ENCODE data around the gene CHCHD4. TPM values are rescaled to one million over a fixed set of nuclear protein-coding genes. Genes with fewer than 3 reads are reported as not detected.

The CHCHD4 gene
- total RNA-seq, 1 donor from 2014 or later: 9.8 TPM

GRCh38 chr3:14134291-14134690 lies 9.6 kb upstream of the CHCHD4 start:
- Mint-ChIP-seq H3K36me3 (ENCODE audit: low read depth) (peaks cover 82% of the 10 kb centered on the region), H3K4me3 (no peak overlapping the region), H3K27me3 (no peaks in the 10 kb centered on the region), H3K27ac (no peak overlapping the region), H3K4me1 (no peaks in the 10 kb centered on the region), H3K9me3 (no peaks in the 10 kb centered on the region)
- POLR2A ChIA-PET: no interaction called here
- intact Hi-C loops (cut with micrococcal nuclease): no loop called here
- TF ChIP-seq CTCF (IDR thresholded peaks at IDR 0.05): no peak
- DNase-seq (no peak), ATAC-seq (ENCODE audit: low read depth) (no peak)
- CTCF ChIA-PET: no interaction called here

- POLR2A ChIA-PET: no interaction called here
- no peaks in the 10 kb centered on the region for H3K9me3 Mint-ChIP-seq
- H3K27me3 Mint-ChIP-seq: no peaks in the 10 kb centered on the region
- CTCF ChIA-PET: no interaction called here
- peaks cover 83% of the 10 kb centered on the region for H3K36me3 Mint-ChIP-seq (ENCODE audit: low read depth)
- ATAC-seq (ENCODE audit: low read depth) (no peak), DNase-seq (no peak)
- H3K27ac Mint-ChIP-seq: no peak overlapping the region
- intact Hi-C loops (cut with micrococcal nuclease): no loop called here
- H3K4me1 Mint-ChIP-seq: no peaks in the 10 kb centered on the region
- no peak overlapping the region for H3K4me3 Mint-ChIP-seq
- no peak for TF ChIP-seq CTCF (IDR thresholded peaks at IDR 0.05)
Measured at GRCh38 chr3:14133876-14134275, 9.2 kb upstream of the CHCHD4 start.

- TF ChIP-seq CTCF (IDR thresholded peaks at IDR 0.05): no peak
- H3K27me3 Mint-ChIP-seq: no peaks in the 10 kb centered on the region
- intact Hi-C loops (cut with micrococcal nuclease): no loop called here
- no peaks in the 10 kb centered on the region for H3K4me1 Mint-ChIP-seq
- ATAC-seq (ENCODE audit: low read depth) (no peak), DNase-seq (no peak)
- H3K36me3 Mint-ChIP-seq (ENCODE audit: low read depth): peaks cover 85% of the 10 kb centered on the region
- no peak overlapping the region for H3K27ac Mint-ChIP-seq
- H3K9me3 Mint-ChIP-seq: no peaks in the 10 kb centered on the region
- H3K4me3 Mint-ChIP-seq: no peak overlapping the region
- ChIA-PET POLR2A (no interaction called here), CTCF (no interaction called here)
Measured at GRCh38 chr3:14133188-14133800, 8.6 kb upstream of the CHCHD4 start.

- POLR2A ChIA-PET: no interaction called here
- CTCF ChIA-PET: no interaction called here
- H3K36me3 Mint-ChIP-seq (ENCODE audit: low read depth): peaks cover 83% of the 10 kb centered on the region
Measured at GRCh38 chr3:14132689-14133088, 8.0 kb upstream of the CHCHD4 start.

GRCh38 chr3:14132120-14132519 lies 7.5 kb upstream of the CHCHD4 start:
- ChIA-PET CTCF (no interaction called here), POLR2A (no interaction called here)

More at GRCh38 chr3:14132689-14133088, 8.0 kb upstream of the CHCHD4 start:
- Mint-ChIP-seq H3K27ac (no peak overlapping the region), H3K4me1 (no peaks in the 10 kb centered on the region), H3K27me3 (no peaks in the 10 kb centered on the region), H3K4me3 (no peak overlapping the region), H3K9me3 (no peaks in the 10 kb centered on the region)
- no peak for TF ChIP-seq CTCF (IDR thresholded peaks at IDR 0.05)
- intact Hi-C loops (cut with micrococcal nuclease): no loop called here
- DNase-seq (no peak), ATAC-seq (ENCODE audit: low read depth) (no peak)

More at GRCh38 chr3:14132120-14132519, 7.5 kb upstream of the CHCHD4 start:
- Mint-ChIP-seq H3K4me3 (no peak overlapping the region), H3K4me1 (peaks cover 5% of the 10 kb centered on the region), H3K27me3 (no peaks in the 10 kb centered on the region), H3K27ac (no peak overlapping the region), H3K9me3 (no peaks in the 10 kb centered on the region), H3K36me3 (ENCODE audit: low read depth) (peaks cover 81% of the 10 kb centered on the region)
- no peak for TF ChIP-seq CTCF (IDR thresholded peaks at IDR 0.05)
- intact Hi-C loops (cut with micrococcal nuclease): no loop called here
- DNase-seq (no peak), ATAC-seq (ENCODE audit: low read depth) (no peak)
